Body of pancreas (tissue), 4 donors: ENCODE data around the gene FILIP1L. TPM values are rescaled to one million over a fixed set of nuclear protein-coding genes. Genes with fewer than 3 reads are reported as not detected.

Experiments
- ATAC-seq: fragments of 150-250 bp; one replicate; pipeline ENCODE4 v1.9.1; 2016
- DNase-seq, 4 donors: peaks; one replicate each; pipeline ENCODE4 v3.0.0-alpha.2; 2019
- H3K27ac ChIP-seq, 4 donors: fragments of 200-600 bp; sonication (generic); 1 replicate in 3 of 4; 2 replicates in 1 of 4; pipeline versions ENCODE4 v1.5.1 to v1.6.1; 2016 to 2019; ENCODE audit warnings: mild to moderate bottlenecking in 1 of 4, mixed read lengths in 1 of 4, moderate library complexity in 1 of 4
- H3K27me3 ChIP-seq, 2 donors: fragments of 200-600 bp; sonication (generic); one replicate each; pipeline ENCODE4 v1.6.0; 2016; ENCODE audit warnings: mild to moderate bottlenecking in 1 of 2
- H3K36me3 ChIP-seq, 2 donors: fragments of 200-600 bp; sonication (generic); replicated peaks in 1 of 2; 2 replicates each; pipeline ENCODE4 v1.5.1; 2016; ENCODE audit warnings: low read depth in 2 of 2; ENCODE audit not compliant: insufficient read depth in 1 of 2
- H3K4me1 ChIP-seq: fragments of 200-600 bp; sonication (generic); one replicate; pipeline ENCODE4 v1.6.0; 2016
- H3K4me3 ChIP-seq, 2 donors: fragments of 200-600 bp; sonication (generic); 1 replicate in 1 of 2; 2 replicates in 1 of 2; pipeline ENCODE4 v1.5.1; 2016 to 2019
- H3K9me3 ChIP-seq, 3 donors: fragments of 200-600 bp; sonication (generic); 1 replicate in 2 of 3; 2 replicates in 1 of 3; pipeline ENCODE4 v1.5.1; 2016
- CTCF ChIP-seq, 7 experiments: fragments of 450-650 bp in 4 of 7; fragments of 200-600 bp in 3 of 7; sonication (generic) in 3 of 7; IDR thresholded peaks; one replicate each; pipeline ENCODE4 v1.5.1; 2016 to 2019; ENCODE audit warnings: antibody characterized with exemption in 7 of 7
- POLR2A ChIP-seq, 3 donors: fragments of 450-650 bp; IDR thresholded peaks; one replicate each; pipeline ENCODE4 v1.6.1; 2016; ENCODE audit warnings: antibody characterized with exemption in 3 of 3, mild to moderate bottlenecking in 2 of 3
- WGBS, 2 donors: methylation state at CpG; one replicate each; pipeline ENCODE4 v1.1.5; 2017; 5-methylcytosine and 5-hydroxymethylcytosine counted together
- intact Hi-C: fragments of 100-400 bp; cut with DNase I; formaldehyde crosslinking; loops from one replicate; pipeline ENCODE4 v1.15.1; 2023
- total RNA-seq, 2 donors: library from RNA; depleted of rRNA; stranded (reverse); fragments of >200 nt; gene quantifications; one replicate each; pipeline ENCODE4 v1.1.0, GENCODE V29; 2016

Gene FILIP1L
- total RNA-seq, 2 donors from 2014 or later, result 27.8 to 47.8 TPM

GRCh38 chr3:99952306-99952705, 162.0 kb downstream of the FILIP1L start:
- no peak for ATAC-seq
- WGBS, 2 donors, result 87 to 90% methylated on average over 1 of the region's 1 CpG
- TF ChIP-seq CTCF (IDR thresholded peaks at IDR 0.05), result no peak
- no peak for TF ChIP-seq POLR2A (IDR thresholded peaks at IDR 0.05)
- Histone ChIP-seq H3K27ac (no peak overlapping the region), H3K36me3 (no peaks in the 10 kb centered on the region), H3K4me3 (no peak overlapping the region), H3K9me3 (no peaks in the 10 kb centered on the region), H3K27me3 (no peaks in the 10 kb centered on the region), H3K4me1 (peaks cover 64% of the 10 kb centered on the region)
- DNase-seq, result no peak
- intact Hi-C loops, result no loop called here

GRCh38 chr3:99951701-99952100, 162.6 kb downstream of the FILIP1L start:
- TF ChIP-seq POLR2A (IDR thresholded peaks at IDR 0.05) (no peak), CTCF (IDR thresholded peaks at IDR 0.05) (no peak)
- Histone ChIP-seq H3K36me3 (no peaks in the 10 kb centered on the region), H3K9me3 (no peaks in the 10 kb centered on the region), H3K4me1 (peaks cover 58% of the 10 kb centered on the region), H3K27ac (no peak overlapping the region), H3K27me3 (no peaks in the 10 kb centered on the region), H3K4me3 (no peak overlapping the region)
- intact Hi-C loops, result no loop called here
- no peak for DNase-seq
- no peak for ATAC-seq

GRCh38 chr3:99950921-99951320, 163.4 kb downstream of the FILIP1L start:
- Histone ChIP-seq H3K4me1 (peaks cover 50% of the 10 kb centered on the region), H3K27ac (peak overlapping the region in 2 of 4 donors; percentile 1), H3K4me3 (no peak overlapping the region), H3K36me3 (no peaks in the 10 kb centered on the region), H3K9me3 (no peaks in the 10 kb centered on the region), H3K27me3 (no peaks in the 10 kb centered on the region)
- peak; percentile 43 for ATAC-seq
- 8 to 30% methylated on average over 1 of the region's 1 CpG for WGBS, 2 donors
- TF ChIP-seq POLR2A (IDR thresholded peaks at IDR 0.05) (no peak), CTCF (IDR thresholded peaks at IDR 0.05) (no peak)
- DNase-seq, result peak in 2 of 4 donors; percentile 12 to 15
- intact Hi-C loops, result no loop called here

- Histone ChIP-seq H3K27ac (no peak overlapping the region), H3K27me3 (no peaks in the 10 kb centered on the region), H3K4me3 (no peak overlapping the region), H3K36me3 (no peaks in the 10 kb centered on the region), H3K9me3 (no peaks in the 10 kb centered on the region), H3K4me1 (peaks cover 47% of the 10 kb centered on the region)
- 66 to 70% methylated on average over 5 of the region's 5 CpGs for WGBS, 2 donors
- no peak for TF ChIP-seq POLR2A (IDR thresholded peaks at IDR 0.05)
- no peak for TF ChIP-seq CTCF (IDR thresholded peaks at IDR 0.05)
- intact Hi-C loops, result no loop called here
- ATAC-seq (no peak), DNase-seq (no peak)
These were observed 164.2 kb downstream of the FILIP1L start for GRCh38 chr3:99949956-99950670.

GRCh38 chr3:99948467-99949089, 165.7 kb downstream of the FILIP1L start:
- Histone ChIP-seq H3K27ac (no peak overlapping the region), H3K4me3 (no peak overlapping the region), H3K27me3 (no peaks in the 10 kb centered on the region), H3K4me1 (peaks cover 33% of the 10 kb centered on the region), H3K9me3 (no peaks in the 10 kb centered on the region), H3K36me3 (no peaks in the 10 kb centered on the region)
- intact Hi-C loops, result no loop called here
- DNase-seq (no peak), ATAC-seq (no peak)
- 97 to 100% methylated on average over 1 of the region's 1 CpG for WGBS, 2 donors
- TF ChIP-seq POLR2A (IDR thresholded peaks at IDR 0.05) (no peak), CTCF (IDR thresholded peaks at IDR 0.05) (no peak)
